Tibial nerve (tissue), 4 donors: ENCODE results near the gene ZNF493.

ENCODE experiments used
- CTCF ChIP-seq, 5 experiments: fragments of 200-600 bp in 3 of 5; fragments of 450-650 bp in 2 of 5; sonication (generic) in 3 of 5; IDR thresholded peaks; one replicate each; pipeline ENCODE4 v1.5.1; 2016 to 2019; ENCODE audit warnings: antibody characterized with exemption in 5 of 5, mild to moderate bottlenecking in 3 of 5, moderate library complexity in 2 of 5
- EP300 ChIP-seq, 2 donors: sonication (generic); formaldehyde crosslinking; IDR thresholded peaks; one replicate each; pipeline ENCODE4 v1.6.1; 2017; ENCODE audit warnings: antibody characterized with exemption in 2 of 2, mild to moderate bottlenecking in 1 of 2
- POLR2A ChIP-seq, 2 donors: fragments of 450-650 bp; IDR thresholded peaks; one replicate each; pipeline ENCODE4 v1.6.1; 2017; ENCODE audit warnings: antibody characterized with exemption in 2 of 2, mild to moderate bottlenecking in 2 of 2, moderate library complexity in 2 of 2

- no peak for TF ChIP-seq CTCF (IDR thresholded peaks at IDR 0.05)
- no peak for TF ChIP-seq POLR2A (IDR thresholded peaks at IDR 0.05)
- TF ChIP-seq EP300 (IDR thresholded peaks at IDR 0.05), result no peak
Measured at GRCh38 chr19:21423057-21424041, 26.4 kb downstream of the ZNF493 start.
